CD4-positive, alpha-beta T cell treated with Interleukin-15 for 4 hours (primary cell): ENCODE data around the gene TLCD4.

Source experiments
- DNase-seq: peaks from one replicate; pipeline ENCODE4 v3.0.0-alpha.2; 2020; ENCODE audit warnings: low spot score

TLCD4 gene

DNA sequence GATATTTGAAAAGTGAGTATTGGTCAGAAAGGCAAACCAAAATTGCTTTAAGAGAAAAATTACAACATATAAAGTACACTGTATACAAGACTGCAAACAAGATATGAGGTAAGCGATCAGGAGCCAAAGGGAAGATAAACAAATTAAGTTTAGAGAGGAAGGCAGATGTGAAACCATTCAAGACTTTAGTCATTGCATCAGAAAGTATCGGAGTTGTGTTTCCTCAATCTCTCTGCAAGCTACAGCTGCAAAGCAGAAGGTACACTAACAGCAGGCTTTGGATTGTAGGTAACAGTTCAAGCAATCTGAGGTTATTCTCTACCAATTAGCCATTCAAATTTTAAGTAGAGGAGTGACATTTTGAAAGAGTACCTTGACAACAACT lies 21.3 kb upstream of the TLCD4 start:
- no peak for DNase-seq

DNA sequence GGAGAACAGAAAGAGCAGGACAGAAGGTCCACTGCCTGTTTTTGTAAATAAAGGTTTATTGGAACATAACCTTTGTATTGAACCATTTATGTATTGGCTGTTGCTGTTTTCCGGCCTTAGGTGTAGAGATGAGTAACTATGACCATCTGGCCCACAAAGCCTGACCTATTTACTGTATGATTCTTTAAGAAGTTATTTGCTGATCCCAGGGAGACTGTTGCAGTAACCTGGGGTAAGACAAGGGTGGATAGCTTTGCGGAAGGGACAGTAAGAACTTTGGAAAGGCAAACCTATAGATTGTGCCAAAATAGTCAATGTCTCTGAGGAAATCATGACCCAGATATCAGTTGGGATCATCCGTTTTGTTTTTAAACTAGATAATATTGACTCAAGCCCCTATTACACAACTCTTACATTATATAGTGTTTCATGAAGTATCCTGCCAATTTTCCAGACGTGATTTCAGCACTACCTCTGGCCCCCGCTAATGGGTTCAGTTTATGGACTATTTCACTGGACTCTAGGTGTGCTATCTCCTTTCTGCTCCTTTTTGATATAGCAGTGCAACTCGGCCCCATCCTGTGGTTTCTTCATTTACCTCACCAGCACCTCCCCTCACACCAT lies 20.8 kb upstream of the TLCD4 start:
- DNase-seq: no peak

- no peak for DNase-seq
These were observed 19.7 kb upstream of the TLCD4 start for GRCh38 chr1:95097426-95097825.

DNA sequence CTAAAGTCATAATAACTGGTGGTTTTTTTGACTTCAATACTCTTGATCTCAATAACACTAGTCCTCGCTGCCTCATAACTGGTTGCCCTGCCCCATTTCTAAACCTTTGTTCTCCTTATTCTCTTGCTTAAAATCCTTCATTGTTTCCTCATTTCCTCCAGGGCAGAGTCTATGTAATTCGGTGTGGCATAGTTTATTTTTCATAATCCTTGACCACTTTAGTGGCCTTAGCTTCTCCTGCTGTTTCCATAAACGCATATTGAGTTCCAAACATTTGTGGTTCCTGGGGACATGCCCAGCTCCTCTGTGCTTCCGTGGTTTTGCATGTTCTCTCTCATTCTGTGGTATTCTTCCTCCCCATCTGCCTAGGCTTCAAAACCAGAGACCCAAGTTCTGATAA lies 19.0 kb upstream of the TLCD4 start:
- DNase-seq: no peak

DNA sequence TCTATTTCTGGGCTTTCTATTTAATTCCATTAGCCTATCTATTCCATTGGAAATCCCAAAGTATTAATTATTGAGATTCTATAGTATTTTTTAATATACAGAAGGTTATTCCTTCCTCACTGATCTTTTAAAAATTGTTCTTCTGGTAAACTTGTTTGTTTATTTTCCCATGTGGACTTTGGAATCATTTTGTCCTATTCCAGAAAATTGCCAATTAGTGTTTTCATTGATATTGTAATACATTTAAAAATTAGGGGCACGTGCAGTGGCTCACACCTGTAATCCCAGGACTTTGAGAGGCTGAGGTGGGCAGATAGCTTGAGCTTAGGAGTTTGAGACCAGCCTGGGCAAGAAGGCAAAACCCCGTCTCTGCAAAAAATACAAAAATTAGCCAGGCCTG lies 8.4 kb upstream of the TLCD4 start:
- DNase-seq: no peak

DNA sequence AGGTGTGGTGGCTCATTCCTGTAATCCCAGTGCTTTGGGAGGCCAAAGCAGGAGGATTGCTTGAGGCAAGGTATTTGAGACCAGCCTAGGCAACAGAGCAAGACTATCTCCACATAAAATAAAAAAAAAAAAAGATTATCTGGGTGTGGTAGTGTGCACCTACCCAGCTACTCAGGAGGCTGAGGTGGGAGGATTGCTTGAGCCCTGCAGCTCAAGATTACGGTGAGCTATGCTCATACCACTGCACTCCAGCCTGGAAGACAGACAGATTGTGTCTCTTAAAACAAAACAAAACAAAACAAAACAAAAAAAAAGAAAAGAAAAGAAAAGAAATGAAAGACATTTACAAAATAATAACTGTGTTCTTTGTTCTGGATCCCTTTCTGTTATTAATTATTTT lies 6.1 kb upstream of the TLCD4 start:
- DNase-seq: no peak

- DNase-seq: no peak
These were observed 3.5 kb upstream of the TLCD4 start for GRCh38 chr1:95113684-95114083.

GRCh38 chr1:95115708-95116137 lies 1.4 kb upstream of the TLCD4 start:
- DNase-seq: no peak

DNA sequence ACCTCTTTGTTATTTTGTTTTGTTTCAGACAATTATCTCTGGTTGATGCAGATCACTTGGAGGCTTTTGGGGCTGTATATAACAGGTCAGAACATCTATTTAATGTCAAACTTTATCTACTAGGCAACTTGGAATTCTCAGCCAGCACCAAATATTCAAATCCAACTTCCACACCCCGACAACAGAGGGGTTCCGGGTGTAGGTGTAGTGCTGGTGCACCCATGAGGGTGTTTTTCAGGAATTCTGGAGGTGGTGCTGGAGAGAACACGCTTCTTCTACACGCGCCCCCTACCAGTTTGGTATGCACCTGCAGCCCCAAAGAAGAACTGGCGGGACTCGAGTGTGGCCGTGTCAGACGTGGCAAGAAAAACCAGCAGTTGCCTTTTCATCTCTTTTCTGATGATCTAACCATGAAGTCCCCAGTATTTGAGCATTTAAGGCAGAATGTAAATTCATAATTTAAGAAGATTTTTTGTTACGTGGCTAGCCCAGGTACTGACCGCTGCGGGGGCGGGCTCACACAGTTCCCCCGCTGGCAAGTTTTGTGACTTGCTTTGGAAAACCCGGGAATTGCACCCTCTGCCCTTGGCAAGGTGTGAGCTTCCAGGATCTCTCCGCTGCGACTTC lies 462 bp upstream of the TLCD4 start:
- DNase-seq: peak; percentile 46

GRCh38 chr1:95118067-95118499 lies 928 bp downstream of the TLCD4 start:
- no peak for DNase-seq

DNA sequence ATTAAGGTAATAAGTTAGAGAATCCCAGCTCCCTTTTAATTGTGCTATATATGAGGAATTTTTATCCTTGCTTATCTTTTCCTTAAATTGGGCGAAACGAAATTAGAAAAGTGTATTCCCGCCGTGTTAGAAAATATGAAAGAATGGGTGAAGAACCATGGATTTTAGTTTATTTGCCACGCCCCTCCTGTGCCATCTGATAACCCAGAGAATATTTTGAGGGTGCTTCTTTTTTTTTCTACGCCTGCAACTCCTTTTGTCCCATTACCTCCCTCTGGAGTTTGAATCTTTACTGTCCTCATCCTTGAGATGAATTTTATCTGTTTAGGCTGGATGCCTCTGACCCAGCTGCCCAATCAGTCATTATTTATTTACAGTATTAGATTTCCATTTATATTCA lies 1.6 kb downstream of the TLCD4 start:
- DNase-seq: no peak

GRCh38 chr1:95119273-95119672 lies 2.1 kb downstream of the TLCD4 start:
- no peak for DNase-seq

DNA sequence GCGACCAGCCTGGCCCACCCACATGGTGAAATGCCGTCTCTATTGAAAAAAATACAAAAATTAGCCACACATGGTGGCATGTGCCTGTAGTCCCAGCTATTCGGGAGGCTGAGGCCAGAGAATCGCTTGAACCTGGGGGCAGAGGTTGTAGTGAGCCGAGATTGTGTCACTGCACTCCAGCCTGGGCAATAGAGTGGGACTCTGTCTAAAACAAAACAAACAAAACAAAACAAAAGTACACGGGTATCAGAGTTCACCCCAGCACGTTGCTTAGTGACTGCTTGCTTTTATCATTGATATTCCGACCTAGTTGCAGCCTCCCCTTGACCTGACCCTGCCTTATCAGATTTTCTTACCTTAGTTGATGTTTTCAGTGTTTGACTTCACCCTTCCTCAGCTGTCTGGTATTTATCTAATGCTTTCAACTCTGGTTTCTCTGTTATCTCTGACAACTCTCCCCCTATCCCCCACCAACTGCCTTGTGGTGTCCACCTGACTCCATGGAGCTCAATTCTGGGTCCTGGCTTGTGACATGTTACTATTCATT lies 5.1 kb downstream of the TLCD4 start:
- DNase-seq: no peak

DNA sequence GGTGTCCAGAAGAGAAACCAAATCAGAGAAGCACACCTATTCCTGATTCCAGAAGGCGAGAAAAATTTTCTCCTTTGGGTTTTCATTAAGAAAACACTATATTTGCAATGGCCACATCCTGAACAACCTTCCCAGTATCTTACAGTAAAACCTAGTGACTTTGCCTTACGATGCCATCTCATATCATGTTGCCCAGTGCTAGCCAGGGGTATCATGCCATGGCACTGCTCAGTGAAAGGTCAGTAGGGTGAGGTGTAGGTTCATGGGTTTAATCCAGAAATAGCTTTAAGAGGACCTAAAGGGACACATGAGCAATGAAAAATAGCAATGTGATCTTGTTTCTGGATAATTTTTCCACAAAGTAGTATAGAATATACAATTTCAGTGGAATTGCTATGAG lies 7.2 kb downstream of the TLCD4 start:
- no peak for DNase-seq

DNA sequence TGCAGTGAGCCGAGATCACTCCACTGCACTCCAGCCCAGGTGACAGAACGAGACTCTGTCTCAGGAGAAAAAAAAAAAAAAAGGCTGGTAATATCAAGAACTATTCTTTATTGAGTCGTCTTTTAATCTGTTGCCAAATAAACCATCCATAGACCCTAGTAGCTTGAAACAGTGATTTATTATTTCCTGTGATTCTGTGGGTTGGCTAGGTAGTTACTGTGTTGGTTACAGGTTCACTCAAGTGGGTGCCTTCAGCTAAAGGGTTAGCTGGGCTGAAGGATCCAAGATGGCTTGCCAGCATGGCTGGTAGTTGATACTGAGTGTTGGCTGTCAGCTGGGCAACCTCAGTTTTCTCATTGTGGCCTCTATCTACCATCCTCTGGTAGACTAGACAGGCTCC lies 9.2 kb downstream of the TLCD4 start:
- no peak for DNase-seq

- no peak for DNase-seq
These were observed 9.7 kb downstream of the TLCD4 start for GRCh38 chr1:95126846-95127245.

GRCh38 chr1:95127380-95127779 lies 10.2 kb downstream of the TLCD4 start:
- no peak for DNase-seq

- DNase-seq: no peak
These were observed 15.6 kb downstream of the TLCD4 start for GRCh38 chr1:95132762-95133161.

GRCh38 chr1:95133687-95134086 lies 16.5 kb downstream of the TLCD4 start:
- no peak for DNase-seq

GRCh38 chr1:95138223-95138622 lies 21.1 kb downstream of the TLCD4 start:
- DNase-seq: no peak

GRCh38 chr1:95139039-95139438 lies 21.9 kb downstream of the TLCD4 start:
- no peak for DNase-seq

DNA sequence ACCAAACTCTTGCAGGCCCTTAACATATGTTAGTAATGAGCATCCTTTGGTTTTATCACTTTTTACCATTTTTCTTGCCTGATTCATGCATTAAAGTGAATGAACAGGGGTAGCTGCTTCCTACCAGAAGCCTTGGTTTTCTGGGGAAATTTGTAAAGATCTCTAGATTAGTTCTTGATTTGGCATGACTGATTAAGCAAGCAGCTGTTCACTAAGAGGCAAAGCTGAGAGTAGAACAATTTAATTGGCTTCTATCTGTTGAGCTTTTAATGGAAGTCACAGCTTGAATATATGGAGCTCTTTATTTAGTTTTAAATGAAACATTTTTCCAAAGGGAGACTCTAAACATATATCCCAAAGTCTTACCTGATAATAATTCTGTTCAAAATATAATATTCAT lies 23.6 kb downstream of the TLCD4 start:
- DNase-seq: no peak

- no peak for DNase-seq
These were observed 28.3 kb downstream of the TLCD4 start for GRCh38 chr1:95145493-95145892.

- no peak for DNase-seq
These were observed 29.5 kb downstream of the TLCD4 start for GRCh38 chr1:95146637-95147036.
